Measurements from ENCODE around the gene RNF135.
"Not testable (repeated sequence)": the region's sequence is repeated elsewhere in the genome, so short reads cannot be mapped to it uniquely, and the experiment has no call there.

The RNF135 gene

GRCh38 chr17:31004160-31004559 lies 33.3 kb downstream of the RNF135 start:
- no peak for DNase-seq

- no peak for DNase-seq
These were observed 37.0 kb downstream of the RNF135 start for GRCh38 chr17:31007695-31008373.

DNA sequence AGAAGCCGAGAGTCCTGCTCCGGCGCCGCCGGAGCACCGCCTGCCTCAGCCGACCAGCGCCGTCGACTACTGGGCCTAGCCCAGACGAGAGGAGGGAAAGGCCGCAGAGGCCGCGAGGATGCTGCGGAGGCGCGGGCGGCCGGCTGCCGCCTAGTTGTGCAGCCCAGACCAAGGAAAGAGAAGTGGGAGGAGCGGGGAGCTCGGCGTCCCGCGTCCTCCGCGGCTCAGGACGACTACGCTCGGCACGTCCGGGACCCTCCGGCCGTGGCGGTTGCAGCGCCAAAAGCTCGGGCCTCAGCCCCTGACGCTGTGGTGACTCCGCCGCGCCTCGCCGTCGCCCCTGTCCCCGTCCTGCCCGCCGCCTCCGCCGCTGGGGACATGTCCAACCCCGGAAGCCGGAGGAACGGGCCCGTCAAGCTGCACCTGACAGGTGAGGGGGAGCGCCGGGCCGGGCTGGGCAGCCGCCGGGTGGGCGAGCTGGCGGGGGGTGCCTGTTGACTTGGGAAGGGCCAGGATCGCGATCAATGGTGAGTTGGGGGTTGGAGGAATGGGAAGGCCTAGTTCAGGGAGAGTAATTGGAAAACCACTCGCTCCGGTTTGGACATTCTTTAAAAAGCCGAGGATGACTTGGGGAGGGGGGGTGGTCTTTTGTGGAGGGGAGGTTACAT lies 37.7 kb downstream of the RNF135 start:
- peak; percentile 46 for DNase-seq

- not testable (repeated sequence) for DNase-seq
These were observed 38.3 kb downstream of the RNF135 start for GRCh38 chr17:31009042-31009702.

DNA sequence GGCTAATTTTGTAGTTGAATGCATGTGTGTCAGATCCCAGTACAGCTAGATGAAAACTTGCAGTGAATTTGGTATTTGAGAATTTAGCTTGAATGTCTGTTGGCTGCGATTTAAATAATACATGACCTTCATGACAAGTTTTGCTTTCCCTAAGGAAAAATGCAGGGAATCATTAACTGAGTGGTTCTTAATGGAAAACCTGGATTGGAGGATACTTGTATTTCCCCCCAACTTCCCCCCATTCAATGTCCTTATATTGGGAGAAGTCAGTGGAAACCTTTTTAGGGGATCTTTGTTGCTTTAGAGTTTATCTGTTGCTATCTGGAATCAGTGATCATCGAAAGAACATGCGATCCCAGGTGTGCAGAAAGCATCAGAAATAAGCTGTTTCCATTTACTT lies 39.2 kb downstream of the RNF135 start:
- DNase-seq: not testable (repeated sequence)

GRCh38 chr17:31013844-31014243 lies 43.0 kb downstream of the RNF135 start:
- DNase-seq: no peak

DNA sequence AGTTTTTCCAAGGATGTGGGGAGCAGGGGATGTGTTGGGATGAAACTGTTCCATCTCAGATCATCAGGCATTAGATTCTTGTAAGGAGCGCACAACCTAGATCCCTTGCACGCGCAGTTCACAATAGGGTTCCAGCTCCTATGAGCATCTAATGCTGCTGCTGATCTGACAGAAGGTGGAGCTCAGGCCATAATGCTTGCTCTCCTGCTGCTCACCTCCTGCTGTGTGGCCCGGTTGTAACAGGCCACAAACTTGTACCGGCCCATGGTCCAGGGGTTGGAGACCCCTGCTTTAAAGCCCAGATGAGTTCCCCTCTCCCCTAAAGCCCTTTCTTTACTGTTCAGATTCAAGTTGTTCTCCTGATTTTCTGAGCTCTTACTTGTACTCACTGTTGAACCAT lies 44.8 kb downstream of the RNF135 start:
- DNase-seq: no peak

- DNase-seq: no peak
These were observed 48.2 kb downstream of the RNF135 start for GRCh38 chr17:31019004-31019403.

- not testable (repeated sequence) for DNase-seq
These were observed 52.3 kb downstream of the RNF135 start for GRCh38 chr17:31023171-31023570.

DNA sequence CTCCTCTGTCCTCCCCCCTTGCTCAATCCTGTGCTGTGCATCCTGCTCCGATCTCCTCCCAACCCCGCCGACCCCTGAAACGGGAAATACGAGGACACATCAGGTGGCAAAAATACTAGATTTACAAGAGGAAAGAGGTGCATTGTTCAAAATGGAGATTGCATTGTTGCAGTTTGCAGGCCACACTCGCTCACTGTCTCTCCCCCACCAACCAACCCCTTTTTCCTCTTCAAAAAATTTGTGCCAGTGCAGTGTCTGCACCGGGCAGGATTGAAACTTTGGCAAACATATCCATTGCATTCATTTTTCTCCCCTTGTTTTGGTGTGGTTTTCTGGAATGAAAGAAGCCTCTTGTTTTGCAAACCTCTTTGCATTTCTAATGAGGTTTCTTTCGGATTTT lies 61.0 kb downstream of the RNF135 start:
- DNase-seq: no peak

GRCh38 chr17:31035611-31036010 lies 64.8 kb downstream of the RNF135 start:
- DNase-seq: not testable (repeated sequence)

- DNase-seq: not testable (repeated sequence)
These were observed 70.0 kb downstream of the RNF135 start for GRCh38 chr17:31040837-31041236.

GRCh38 chr17:31042378-31042777 lies 71.5 kb downstream of the RNF135 start:
- not testable (repeated sequence) for DNase-seq

DNA sequence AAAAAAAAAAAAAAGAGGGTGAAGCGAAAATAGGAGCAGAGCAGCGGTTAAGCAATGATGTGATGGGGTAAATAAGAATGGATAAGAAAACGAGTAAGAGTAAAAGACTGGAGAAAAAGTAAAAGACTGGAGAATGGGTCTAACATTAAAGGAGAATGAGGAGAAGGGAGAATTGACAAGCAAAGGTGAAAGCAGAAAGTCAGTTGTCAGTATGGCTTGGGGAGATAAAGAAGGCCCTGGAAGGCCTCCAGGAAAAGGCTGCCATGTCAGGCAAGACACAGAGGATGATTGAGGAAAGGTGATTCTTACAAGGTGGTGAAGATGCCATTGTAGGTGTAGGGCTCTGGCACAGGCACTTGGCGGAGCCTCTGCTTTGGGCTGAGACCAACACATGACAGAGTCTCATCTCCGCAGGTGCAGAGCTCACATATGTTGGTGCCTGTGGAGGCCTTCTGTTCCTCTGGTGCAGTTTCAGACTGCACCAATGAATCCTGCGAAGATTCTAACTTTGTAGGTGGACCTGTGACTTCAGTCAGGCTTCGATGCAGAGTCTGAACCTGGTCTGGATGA lies 76.1 kb downstream of the RNF135 start:
- DNase-seq: not testable (repeated sequence)

GRCh38 chr17:31048142-31048541 lies 77.3 kb downstream of the RNF135 start:
- no peak for DNase-seq

- no peak for DNase-seq
These were observed 77.9 kb downstream of the RNF135 start for GRCh38 chr17:31048780-31049179.

Measured in central memory CD4-positive, alpha-beta T cell (primary cell).